Erythroblast (primary cell): ENCODE results near the gene PEF1.

Experiments
- GATA1 ChIP-seq: IDR thresholded peaks from 2 replicates; pipeline ENCODE4 v1.6.1; 2011; ENCODE audit warnings: low read depth, mild to moderate bottlenecking, control low read depth, low read length, moderate library complexity
- POLR2A ChIP-seq: IDR thresholded peaks from 2 replicates; pipeline ENCODE4 v1.6.1; 2011; ENCODE audit warnings: mild to moderate bottlenecking, low read length

DNA sequence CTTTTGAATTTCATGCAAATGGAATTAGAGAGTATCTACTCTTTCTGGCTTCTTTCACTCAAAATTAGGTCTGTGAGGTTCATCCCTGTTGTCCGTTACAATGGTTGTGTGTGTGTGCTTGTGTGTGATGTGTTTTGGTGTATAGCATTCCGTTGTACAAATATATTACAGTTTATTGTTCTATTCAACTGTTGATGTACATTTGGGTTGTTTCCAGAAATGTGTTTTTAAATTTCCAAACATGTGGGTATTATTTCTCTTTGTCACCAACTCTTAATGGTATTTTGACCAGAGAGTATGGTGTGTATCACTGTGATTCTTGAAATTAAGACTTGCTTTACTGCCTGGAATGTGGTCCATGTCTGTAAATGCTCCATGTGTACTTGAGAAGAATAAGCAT lies 44.0 kb downstream of the PEF1 start:
- TF ChIP-seq POLR2A (no peak), GATA1 (no peak)
